Stimulated activated CD4-positive, alpha-beta T cell treated with anti-CD3 and anti-CD28 coated beads, Interleukin-12 subunit alpha, Interleukin-12 subunit beta, amount 100 ng/mL, for 4 hours (primary cell): ENCODE data around the gene KERA.

Source experiments
- DNase-seq: peaks from one replicate; pipeline ENCODE4 v3.0.0-alpha.2; 2020

KERA gene

GRCh38 chr12:91072931-91073330 lies 15.1 kb upstream of the KERA start:
- DNase-seq = no peak

- DNase-seq = no peak
These were observed 13.1 kb upstream of the KERA start for GRCh38 chr12:91070936-91071335.

GRCh38 chr12:91065396-91065795 lies 7.6 kb upstream of the KERA start:
- DNase-seq = no peak

- no peak for DNase-seq
These were observed 6.8 kb upstream of the KERA start for GRCh38 chr12:91064640-91065039.

- no peak for DNase-seq
These were observed 3.3 kb upstream of the KERA start for GRCh38 chr12:91061091-91061490.

- DNase-seq = no peak
These were observed 1.4 kb upstream of the KERA start for GRCh38 chr12:91059211-91059610.

- DNase-seq = no peak
These were observed 962 bp upstream of the KERA start for GRCh38 chr12:91058786-91059185.

GRCh38 chr12:91056488-91056887 lies 1.3 kb downstream of the KERA start:
- no peak for DNase-seq

- DNase-seq = no peak
These were observed 1.8 kb downstream of the KERA start for GRCh38 chr12:91055976-91056375.

- no peak for DNase-seq
These were observed 3.7 kb downstream of the KERA start for GRCh38 chr12:91053951-91054715.

- no peak for DNase-seq
These were observed 5.8 kb downstream of the KERA start for GRCh38 chr12:91052026-91052425.

- no peak for DNase-seq
These were observed 13.2 kb downstream of the KERA start for GRCh38 chr12:91044586-91044985.

GRCh38 chr12:91043408-91043807 lies 14.4 kb downstream of the KERA start:
- DNase-seq = no peak

- no peak for DNase-seq
These were observed 17.6 kb downstream of the KERA start for GRCh38 chr12:91040096-91040755.

- no peak for DNase-seq
These were observed 20.5 kb downstream of the KERA start for GRCh38 chr12:91037276-91037675.

GRCh38 chr12:91033251-91033650 lies 24.6 kb downstream of the KERA start:
- DNase-seq = no peak

GRCh38 chr12:91023326-91024004 lies 34.4 kb downstream of the KERA start:
- DNase-seq = no peak

GRCh38 chr12:91021076-91021475 lies 36.7 kb downstream of the KERA start:
- DNase-seq = no peak

- no peak for DNase-seq
These were observed 38.4 kb downstream of the KERA start for GRCh38 chr12:91019455-91019854.

- DNase-seq = no peak
These were observed 40.1 kb downstream of the KERA start for GRCh38 chr12:91017511-91018263.

- DNase-seq = no peak
These were observed 40.8 kb downstream of the KERA start for GRCh38 chr12:91017043-91017442.

- no peak for DNase-seq
These were observed 48.4 kb downstream of the KERA start for GRCh38 chr12:91009319-91009950.
